Peyer's patch (tissue), 4 donors: Measurements from ENCODE around the gene SLBP. TPM values are rescaled to one million over a fixed set of nuclear protein-coding genes. Genes with fewer than 3 reads are reported as not detected.

Experiments
- DNase-seq, 3 donors: peaks; one replicate each; pipeline ENCODE4 v3.0.0-alpha.2; 2017 to 2019
- H3K27ac ChIP-seq, 4 donors: fragments of 200-600 bp; sonication (generic); one replicate each; pipeline ENCODE4 v1.5.1; 2016 to 2019
- H3K27me3 ChIP-seq, 2 donors: fragments of 200-600 bp; sonication (generic); one replicate each; pipeline ENCODE4 v1.5.1; 2019
- H3K36me3 ChIP-seq, 3 donors: fragments of 200-600 bp; sonication (generic); one replicate each; pipeline ENCODE4 v1.5.1; 2016 to 2019
- H3K4me1 ChIP-seq, 4 donors: fragments of 200-600 bp; sonication (generic); one replicate each; pipeline ENCODE4 v1.5.1; 2016 to 2019
- H3K4me3 ChIP-seq, 4 donors: fragments of 200-600 bp; sonication (generic); 1 replicate in 3 of 4; 2 replicates in 1 of 4; pipeline ENCODE4 v1.5.1; 2016 to 2019; ENCODE audit warnings: mild to moderate bottlenecking in 1 of 4
- H3K9me3 ChIP-seq, 4 donors: fragments of 200-600 bp; sonication (generic); one replicate each; pipeline ENCODE4 v1.5.1; 2016 to 2019; ENCODE audit warnings: mild to moderate bottlenecking in 1 of 4
- CTCF ChIP-seq, 6 experiments: fragments of 450-650 bp in 4 of 6; fragments of 200-600 bp in 2 of 6; sonication (generic) in 1 of 6; IDR thresholded peaks; one replicate each; pipeline ENCODE4 v1.5.1; 2017 to 2019; ENCODE audit warnings: antibody characterized with exemption in 6 of 6, mild to moderate bottlenecking in 3 of 6, moderate library complexity in 1 of 6
- POLR2A ChIP-seq, 2 donors: fragments of 450-650 bp; IDR thresholded peaks; one replicate each; pipeline ENCODE4 v1.5.1; 2017; ENCODE audit warnings: antibody characterized with exemption in 2 of 2, mild to moderate bottlenecking in 2 of 2, moderate library complexity in 2 of 2
- total RNA-seq, 4 donors: library from RNA; depleted of rRNA; stranded (reverse); fragments of >200 nt; gene quantifications; one replicate each; pipeline ENCODE4 v1.1.0, GENCODE V29; 2016

The SLBP gene
- total RNA-seq, 4 donors from 2014 or later: 18.4 to 86.6 (median 26.2) TPM

DNA sequence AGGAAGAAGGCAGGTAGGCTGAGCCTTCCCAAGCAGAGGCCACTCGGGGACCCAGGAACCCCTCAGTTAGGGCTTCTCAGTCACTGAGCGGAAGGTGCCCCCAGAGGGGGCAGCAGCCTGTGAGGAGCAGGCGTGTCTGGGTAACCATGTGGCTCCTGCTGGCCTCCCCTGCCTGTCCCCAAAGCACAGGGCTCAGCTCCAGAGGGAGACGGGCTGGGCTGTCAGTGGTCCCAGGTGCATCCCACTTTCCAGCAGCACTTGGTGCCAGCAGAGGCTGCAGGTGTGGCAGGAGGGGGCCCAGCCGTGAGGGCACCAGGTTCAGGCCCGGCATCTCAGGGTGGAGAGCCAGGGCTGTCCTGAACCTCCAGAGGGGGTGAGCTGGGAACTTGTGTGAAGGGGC, 31.9 kb upstream of the SLBP start:
- Histone ChIP-seq H3K9me3 (no peaks in the 10 kb centered on the region), H3K27ac (no peak overlapping the region), H3K4me3 (no peak overlapping the region), H3K4me1 (peaks cover 0 to 6% (median 0%) of the 10 kb centered on the region in 4 donors), H3K27me3 (no peaks in the 10 kb centered on the region), H3K36me3 (peaks cover 0 to 23% (median 0%) of the 10 kb centered on the region in 3 donors)
- TF ChIP-seq POLR2A (IDR thresholded peaks at IDR 0.05) (no peak), CTCF (IDR thresholded peaks at IDR 0.05) (no peak)
- DNase-seq: no peak

DNA sequence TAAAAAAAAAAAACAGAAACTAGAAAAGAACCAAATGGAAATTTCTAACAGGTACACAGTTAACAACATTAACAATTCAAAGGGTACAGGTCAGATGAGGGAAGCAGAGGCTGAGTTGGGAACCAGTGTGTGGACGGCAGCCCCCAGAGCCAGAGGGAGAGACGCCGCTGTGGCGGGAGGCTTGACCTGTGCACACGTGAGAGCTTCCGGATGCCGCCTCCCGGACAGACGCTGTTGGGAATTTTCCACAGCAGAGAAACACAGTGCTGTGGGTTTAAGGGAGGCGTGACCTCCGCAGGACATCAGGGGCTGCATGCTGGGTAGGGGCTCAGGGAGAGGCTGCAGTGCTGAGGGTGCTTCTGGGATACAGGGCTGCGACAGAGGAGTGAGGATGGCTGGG, 31.4 kb upstream of the SLBP start:
- Histone ChIP-seq H3K9me3 (peaks cover 0 to 3% (median 0%) of the 10 kb centered on the region in 4 donors), H3K27me3 (no peaks in the 10 kb centered on the region), H3K27ac (no peak overlapping the region), H3K4me1 (peaks cover 0 to 3% (median 0%) of the 10 kb centered on the region in 4 donors), H3K4me3 (no peak overlapping the region), H3K36me3 (peaks cover 0 to 24% (median 0%) of the 10 kb centered on the region in 3 donors)
- TF ChIP-seq CTCF (IDR thresholded peaks at IDR 0.05) (no peak), POLR2A (IDR thresholded peaks at IDR 0.05) (no peak)
- no peak for DNase-seq

DNA sequence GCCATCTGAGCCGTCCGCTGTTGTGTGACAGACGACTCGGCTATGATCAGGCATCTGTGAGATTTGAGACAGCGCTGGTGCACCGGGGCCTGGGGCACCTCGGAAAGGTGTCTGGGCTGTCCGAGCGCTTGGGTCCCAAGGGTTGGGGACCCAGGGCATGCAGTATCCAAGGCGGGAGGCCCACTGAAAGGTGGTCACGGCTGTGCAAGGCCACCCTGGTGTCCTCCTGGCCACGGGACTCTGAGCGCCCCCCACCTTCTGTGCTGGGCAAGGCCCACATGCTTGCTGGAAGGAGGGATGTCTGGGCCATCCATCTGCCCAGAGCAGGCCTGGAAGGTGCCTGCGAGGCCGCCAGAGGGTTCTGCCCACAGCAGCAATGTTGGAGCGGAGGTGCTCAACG, 29.1 kb upstream of the SLBP start:
- peaks cover 0 to 18% (median 7%) of the 10 kb centered on the region in 4 donors for H3K9me3 ChIP-seq
- H3K4me3 ChIP-seq: no peak overlapping the region
- H3K27me3 ChIP-seq: no peaks in the 10 kb centered on the region
- H3K36me3 ChIP-seq: peaks cover 0 to 47% (median 0%) of the 10 kb centered on the region in 3 donors
- TF ChIP-seq CTCF (IDR thresholded peaks at IDR 0.05) (no peak), POLR2A (IDR thresholded peaks at IDR 0.05) (no peak)
- no peak for DNase-seq
- no peaks in the 10 kb centered on the region for H3K4me1 ChIP-seq
- no peak overlapping the region for H3K27ac ChIP-seq

DNA sequence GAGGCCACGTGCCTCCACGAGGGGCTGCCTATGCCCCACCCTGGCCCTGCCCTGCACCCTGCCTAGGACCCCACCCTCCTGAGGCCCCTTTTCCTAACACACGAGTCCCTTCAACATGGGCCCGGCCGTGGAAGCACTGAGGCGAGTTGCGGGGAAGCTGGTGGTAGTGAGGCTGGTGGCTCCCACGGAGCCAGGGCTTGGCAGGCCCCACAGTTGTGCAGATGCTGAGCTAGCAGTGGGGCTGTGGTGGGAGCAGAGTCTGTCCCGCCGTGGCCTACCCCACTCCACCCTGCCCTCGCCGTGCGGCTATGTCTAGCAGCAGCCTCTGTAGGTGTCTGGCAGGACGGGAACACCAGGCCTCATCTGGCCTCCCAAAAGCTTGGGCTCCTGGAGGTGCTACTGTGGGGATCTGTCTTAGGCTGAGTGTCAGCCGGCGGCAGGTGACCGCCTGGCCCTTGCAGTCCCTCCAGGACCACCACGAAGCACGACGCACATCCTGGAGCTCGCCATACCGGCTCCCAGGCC, 28.0 kb upstream of the SLBP start:
- Histone ChIP-seq H3K9me3 (peaks cover 0 to 18% (median 7%) of the 10 kb centered on the region in 4 donors), H3K4me1 (no peaks in the 10 kb centered on the region), H3K27ac (no peak overlapping the region), H3K4me3 (no peak overlapping the region), H3K36me3 (peaks cover 0 to 56% (median 0%) of the 10 kb centered on the region in 3 donors), H3K27me3 (no peaks in the 10 kb centered on the region)
- TF ChIP-seq CTCF (IDR thresholded peaks at IDR 0.05) (no peak), POLR2A (IDR thresholded peaks at IDR 0.05) (no peak)
- DNase-seq: no peak

- H3K4me3 ChIP-seq: no peak overlapping the region
- H3K27ac ChIP-seq: no peak overlapping the region
- H3K4me1 ChIP-seq: no peaks in the 10 kb centered on the region
- TF ChIP-seq POLR2A (IDR thresholded peaks at IDR 0.05) (no peak), CTCF (IDR thresholded peaks at IDR 0.05) (no peak)
- H3K9me3 ChIP-seq: peaks cover 0 to 18% (median 7%) of the 10 kb centered on the region in 4 donors
- no peak for DNase-seq
- H3K36me3 ChIP-seq: peaks cover 0 to 55% (median 0%) of the 10 kb centered on the region in 3 donors
- H3K27me3 ChIP-seq: no peaks in the 10 kb centered on the region
Measured at GRCh38 chr4:1739358-1739757, 27.2 kb upstream of the SLBP start.
